Left lobe of liver (tissue), 1 donor: ENCODE results near the gene ATP13A5. TPM values are rescaled to one million over a fixed set of nuclear protein-coding genes. Genes with fewer than 3 reads are reported as not detected.

Experiments used
- total RNA-seq: library from RNA; stranded (reverse); gene quantifications from one replicate; pipeline ENCODE4 v1.2.1, GENCODE V29; 2021
- donor health status: DM: no; HTN: yes; CAD: no.

The ATP13A5 gene
- total RNA-seq, 1 donor from 2014 or later: not detected

Other genes starting within 250 kb of the ATP13A5 start
- not detected for gene PLAAT1, start 137.5 kb downstream of the ATP13A5 start, total RNA-seq
- gene ATP13A4, start 176.1 kb upstream of the ATP13A5 start, total RNA-seq: 1.2 TPM
- gene OPA1, start 214.5 kb upstream of the ATP13A5 start, total RNA-seq: 29.3 TPM